Breast epithelium (tissue), 3 donors: ENCODE results near the gene PPP2R3C.
"Not testable (repeated sequence)": the region's sequence is repeated elsewhere in the genome, so short reads cannot be mapped to it uniquely, and the experiment has no call there.

Experiments used
- POLR2A ChIP-seq: fragments of 450-650 bp; IDR thresholded peaks from one replicate; pipeline ENCODE4 v1.6.1; 2016; ENCODE audit warnings: antibody characterized with exemption, mild to moderate bottlenecking, moderate library complexity
- POLR2AphosphoS5 ChIP-seq, 3 donors: sonication (generic); formaldehyde crosslinking; IDR thresholded peaks; one replicate each; pipeline ENCODE4 v1.6.1; 2017; ENCODE audit warnings: antibody characterized with exemption in 3 of 3
- TF ChIP-seq, protein P1 (sequence below), 3 donors: fragments of 450-650 bp; IDR thresholded peaks; one replicate each; pipeline ENCODE4 v1.5.1; 2016 to 2017; ENCODE audit warnings: antibody characterized with exemption in 3 of 3, mild to moderate bottlenecking in 3 of 3, moderate library complexity in 3 of 3

DNA sequence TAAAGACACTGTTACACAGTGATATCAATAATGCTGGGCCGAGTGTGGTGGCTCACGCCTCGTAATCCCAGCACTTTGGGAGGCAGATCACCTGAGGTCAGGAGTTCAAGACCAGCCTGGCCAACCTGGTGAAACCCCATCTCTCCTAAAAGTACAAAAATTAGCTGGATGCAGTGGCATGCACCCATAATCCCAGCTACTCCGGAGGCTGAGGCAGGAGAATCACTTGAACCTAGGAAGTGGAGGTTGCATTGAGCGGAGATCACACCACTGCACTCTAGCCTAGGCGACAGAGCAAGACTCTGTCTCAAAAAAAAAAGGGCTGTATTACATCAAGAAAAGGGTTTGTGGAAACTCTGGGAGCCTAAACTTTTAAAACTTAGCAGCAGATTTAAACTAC is 27.1 kb downstream of the PPP2R3C start:
- TF ChIP-seq POLR2A; POLR2AphosphoS5 (IDR thresholded peaks at IDR 0.05): not testable (repeated sequence)
- TF ChIP-seq, protein P1, sequence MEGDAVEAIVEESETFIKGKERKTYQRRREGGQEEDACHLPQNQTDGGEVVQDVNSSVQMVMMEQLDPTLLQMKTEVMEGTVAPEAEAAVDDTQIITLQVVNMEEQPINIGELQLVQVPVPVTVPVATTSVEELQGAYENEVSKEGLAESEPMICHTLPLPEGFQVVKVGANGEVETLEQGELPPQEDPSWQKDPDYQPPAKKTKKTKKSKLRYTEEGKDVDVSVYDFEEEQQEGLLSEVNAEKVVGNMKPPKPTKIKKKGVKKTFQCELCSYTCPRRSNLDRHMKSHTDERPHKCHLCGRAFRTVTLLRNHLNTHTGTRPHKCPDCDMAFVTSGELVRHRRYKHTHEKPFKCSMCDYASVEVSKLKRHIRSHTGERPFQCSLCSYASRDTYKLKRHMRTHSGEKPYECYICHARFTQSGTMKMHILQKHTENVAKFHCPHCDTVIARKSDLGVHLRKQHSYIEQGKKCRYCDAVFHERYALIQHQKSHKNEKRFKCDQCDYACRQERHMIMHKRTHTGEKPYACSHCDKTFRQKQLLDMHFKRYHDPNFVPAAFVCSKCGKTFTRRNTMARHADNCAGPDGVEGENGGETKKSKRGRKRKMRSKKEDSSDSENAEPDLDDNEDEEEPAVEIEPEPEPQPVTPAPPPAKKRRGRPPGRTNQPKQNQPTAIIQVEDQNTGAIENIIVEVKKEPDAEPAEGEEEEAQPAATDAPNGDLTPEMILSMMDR (IDR thresholded peaks at IDR 0.05), result not testable (repeated sequence)
